GM18502 (cell line): Measurements from ENCODE around the gene SLC26A8.
"Not testable (repeated sequence)": the region's sequence is repeated elsewhere in the genome, so short reads cannot be mapped to it uniquely, and the experiment has no call there.

Experiments used
- ATAC-seq: cut with Tn5 transposase; IDR thresholded peaks from one replicate; pipeline ENCODE4 v1.9.1; 2021; ENCODE audit warnings: mild to moderate bottlenecking; ENCODE audit not compliant: unreplicated experiment, poor library complexity

The SLC26A8 gene

DNA sequence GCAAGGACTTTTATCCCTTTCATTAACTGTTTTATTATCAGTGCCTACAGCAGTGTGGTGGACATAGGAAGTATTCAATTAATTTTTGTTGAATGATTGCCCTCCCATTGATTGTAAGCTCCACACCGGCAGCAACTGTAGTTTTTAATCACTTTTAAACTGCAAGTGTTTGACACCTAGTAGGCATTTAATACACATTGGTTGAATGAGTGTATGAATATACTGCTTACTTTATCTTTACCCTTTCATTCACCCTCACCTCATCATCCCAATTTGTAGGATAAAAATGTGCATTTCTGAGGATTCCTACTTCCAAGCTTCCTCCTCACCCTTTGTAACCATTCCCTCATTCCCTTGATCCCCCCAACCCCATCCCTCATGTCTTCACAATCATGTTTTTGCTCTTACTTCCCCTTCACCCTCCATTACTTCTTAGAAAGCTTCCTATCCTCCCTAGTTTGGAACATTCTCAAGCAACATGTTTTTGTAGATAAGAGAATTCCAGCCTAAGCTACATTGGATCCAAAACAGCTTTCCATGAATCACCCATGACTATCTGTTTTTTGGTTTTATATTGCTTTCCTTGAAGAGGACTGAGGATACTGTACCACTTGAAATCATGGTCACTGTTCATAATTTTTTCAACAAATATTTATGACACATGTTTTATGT is 955 bp upstream of the SLC26A8 start:
- no peak for ATAC-seq

DNA sequence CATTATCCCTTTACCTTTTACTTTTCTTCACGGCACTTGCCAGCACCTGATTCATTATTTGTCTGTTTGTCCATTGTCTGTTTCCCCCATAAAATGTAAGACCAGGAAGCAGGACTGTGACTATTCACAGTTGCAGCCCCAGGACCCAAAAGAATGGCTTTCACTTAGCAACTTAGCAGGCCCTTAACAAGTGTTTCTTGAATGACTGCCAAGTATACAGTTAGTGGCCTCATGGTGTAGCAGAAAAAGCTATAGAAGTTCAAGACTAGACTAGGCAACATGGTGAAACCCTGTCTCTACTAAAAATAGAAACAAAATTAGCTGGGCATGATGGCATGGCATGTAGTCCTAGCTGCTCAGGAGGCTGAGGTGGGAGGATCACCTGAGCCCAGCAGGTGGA is 4.3 kb downstream of the SLC26A8 start:
- no peak for ATAC-seq

DNA sequence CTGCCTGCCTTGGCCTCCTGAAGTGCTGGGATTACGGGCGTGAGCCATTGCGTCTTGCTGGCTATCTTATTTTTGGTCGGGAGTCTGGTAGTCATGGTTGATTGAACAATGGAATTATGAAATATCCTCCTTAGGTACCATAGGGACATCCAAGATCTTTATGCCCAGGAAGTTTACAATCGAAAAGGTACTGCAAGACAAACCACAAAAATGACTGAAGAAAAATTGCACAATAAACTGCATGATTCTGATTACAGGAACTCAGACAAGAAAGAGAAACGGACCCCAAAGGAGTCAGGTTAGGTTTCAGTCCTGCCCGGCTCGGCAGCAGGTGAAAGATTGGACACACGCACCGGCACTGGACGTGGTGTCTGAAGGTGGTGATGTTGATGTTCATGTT is 5.3 kb downstream of the SLC26A8 start:
- ATAC-seq = no peak

- no peak for ATAC-seq
Measured at GRCh38 chr6:36018339-36018738, 6.1 kb downstream of the SLC26A8 start.

- ATAC-seq = no peak
Measured at GRCh38 chr6:36015666-36016065, 8.8 kb downstream of the SLC26A8 start.

- ATAC-seq = no peak
Measured at GRCh38 chr6:36000451-36000850, 24.0 kb downstream of the SLC26A8 start.

DNA sequence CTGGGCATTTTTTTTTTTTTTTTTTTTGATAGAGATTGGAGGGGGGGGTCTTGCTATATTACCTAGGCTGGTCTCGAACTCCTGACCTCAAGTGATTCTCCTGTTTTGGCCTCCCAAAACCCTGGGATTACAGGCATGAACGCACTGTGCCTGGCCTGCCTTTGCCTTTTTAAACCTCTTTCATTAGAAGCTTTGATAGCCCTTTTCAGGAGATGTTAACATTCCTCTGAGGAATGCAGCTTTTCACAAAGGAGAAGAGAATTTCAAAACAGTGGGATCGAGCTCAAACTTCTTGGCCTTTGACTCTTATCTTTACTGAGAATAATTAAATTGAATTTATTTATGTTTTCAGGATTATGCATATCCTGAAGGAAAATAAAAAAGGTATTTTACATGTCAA is 31.3 kb downstream of the SLC26A8 start:
- no peak for ATAC-seq

DNA sequence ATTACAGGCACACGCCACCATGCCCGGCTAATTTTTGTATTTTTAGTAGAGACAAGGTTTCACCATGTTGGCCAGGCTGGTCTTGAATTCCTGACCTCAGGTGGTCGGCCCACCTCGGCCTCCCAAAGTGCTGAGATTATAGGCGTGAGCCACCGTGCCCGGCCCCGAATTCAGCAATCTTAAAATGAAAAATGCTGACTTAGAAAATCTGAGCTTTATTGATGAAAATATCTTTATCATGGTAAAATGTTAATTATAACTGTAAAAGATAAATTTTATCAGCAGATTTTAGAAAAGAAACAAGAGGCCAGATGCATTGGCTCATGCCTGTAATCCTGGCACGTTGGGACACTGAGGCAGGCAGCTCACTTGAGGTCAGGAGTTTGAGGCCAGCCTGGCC is 36.4 kb downstream of the SLC26A8 start:
- ATAC-seq = not testable (repeated sequence)

DNA sequence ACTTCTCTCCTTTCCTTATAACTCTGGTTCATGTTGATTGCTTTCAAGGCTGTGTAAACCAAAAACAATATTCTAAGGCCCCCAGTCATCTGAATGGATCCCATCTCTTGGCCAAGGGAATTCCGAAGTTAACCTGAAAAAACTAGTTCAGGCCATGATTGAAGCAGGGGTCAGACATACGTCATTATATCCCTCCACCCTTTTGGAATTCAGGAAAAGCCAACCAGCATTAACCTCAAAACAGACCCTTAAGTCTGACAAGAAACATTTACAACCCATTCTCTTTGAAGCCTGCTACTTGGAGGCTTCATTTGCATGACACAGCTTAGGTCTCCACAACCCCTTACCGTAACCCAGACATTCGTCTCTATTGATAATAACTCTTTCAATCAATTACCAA is 39.7 kb downstream of the SLC26A8 start:
- ATAC-seq = no peak

GRCh38 chr6:35980991-35981645 is 43.3 kb downstream of the SLC26A8 start:
- ATAC-seq = no peak

DNA sequence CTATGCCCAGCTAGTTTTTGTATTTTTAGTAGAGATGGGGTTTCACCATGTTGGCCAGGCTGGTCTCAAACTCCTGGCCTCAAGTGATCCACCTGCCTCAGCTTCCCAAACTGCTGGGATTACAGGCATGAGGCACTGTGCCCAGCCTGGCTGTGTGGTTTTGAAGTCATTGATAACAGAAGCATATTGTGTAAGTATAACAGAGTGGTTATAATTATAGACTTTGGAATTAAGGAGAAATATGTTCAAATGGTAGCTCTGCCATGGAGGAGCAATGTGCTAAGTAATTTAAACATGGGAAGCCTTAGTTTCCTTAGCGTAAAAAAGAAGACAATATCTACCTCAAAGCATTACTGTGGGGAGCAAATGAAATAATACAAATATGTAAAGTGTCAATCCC is 44.3 kb downstream of the SLC26A8 start:
- not testable (repeated sequence) for ATAC-seq

DNA sequence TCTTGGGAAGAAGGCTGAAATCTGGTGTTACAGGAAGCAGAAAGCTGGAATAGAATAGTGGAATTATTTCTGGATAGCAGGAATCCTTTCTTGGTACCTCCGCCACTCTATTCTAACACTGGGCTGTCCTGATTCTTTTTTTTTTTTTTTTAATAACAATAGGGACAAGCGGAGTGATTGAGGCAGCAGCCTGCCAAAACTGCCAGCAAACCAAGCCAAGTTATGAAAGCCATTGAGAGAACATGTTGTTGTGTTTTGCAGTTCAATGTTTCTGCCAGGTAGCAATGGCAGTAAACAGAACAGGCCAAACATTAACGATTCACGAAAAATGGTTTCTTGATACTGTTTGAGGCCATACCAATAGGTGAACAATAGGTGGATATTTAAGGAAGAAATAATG is 47.1 kb downstream of the SLC26A8 start:
- ATAC-seq = no peak

GRCh38 chr6:35973670-35974222 is 50.7 kb downstream of the SLC26A8 start:
- peak; percentile 83 for ATAC-seq

GRCh38 chr6:35972471-35973367 is 51.7 kb downstream of the SLC26A8 start:
- ATAC-seq = no peak

GRCh38 chr6:35970181-35970580 is 54.3 kb downstream of the SLC26A8 start:
- ATAC-seq = no peak

DNA sequence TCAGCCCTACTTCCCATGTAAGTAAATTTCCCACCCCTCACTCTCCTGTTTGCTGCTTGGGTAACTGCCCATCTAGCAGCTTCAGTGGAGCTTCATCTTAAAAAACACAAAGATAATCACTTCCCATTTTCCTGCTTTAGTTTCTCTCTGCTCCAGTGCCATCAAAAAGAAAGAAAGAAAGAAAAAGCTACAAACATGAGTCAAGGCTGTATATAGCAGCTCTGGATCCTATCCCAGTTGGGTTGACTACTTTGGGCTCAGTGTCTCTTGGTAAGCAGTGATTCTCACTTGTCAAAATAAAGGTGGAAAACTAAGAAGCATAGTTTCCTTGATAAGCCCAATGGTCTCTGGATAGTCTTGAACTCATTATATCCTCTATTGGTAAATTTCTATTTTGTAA is 54.8 kb downstream of the SLC26A8 start:
- no peak for ATAC-seq

GRCh38 chr6:35968821-35969220 is 55.6 kb downstream of the SLC26A8 start:
- no peak for ATAC-seq

- ATAC-seq = no peak
Measured at GRCh38 chr6:35967076-35967774, 57.2 kb downstream of the SLC26A8 start.

GRCh38 chr6:35962779-35963560 is 61.5 kb downstream of the SLC26A8 start:
- no peak for ATAC-seq

- no peak for ATAC-seq
Measured at GRCh38 chr6:35960187-35960586, 64.3 kb downstream of the SLC26A8 start.
